ENCODE data around the gene SOCS1.

Gene SOCS1

GRCh38 chr16:11245222-11245737 lies 10.7 kb downstream of the SOCS1 start:
- DNase-seq (ENCODE audit: low read depth), result no peak

GRCh38 chr16:11242658-11243057 lies 13.3 kb downstream of the SOCS1 start:
- DNase-seq (ENCODE audit: low read depth), result no peak

DNA sequence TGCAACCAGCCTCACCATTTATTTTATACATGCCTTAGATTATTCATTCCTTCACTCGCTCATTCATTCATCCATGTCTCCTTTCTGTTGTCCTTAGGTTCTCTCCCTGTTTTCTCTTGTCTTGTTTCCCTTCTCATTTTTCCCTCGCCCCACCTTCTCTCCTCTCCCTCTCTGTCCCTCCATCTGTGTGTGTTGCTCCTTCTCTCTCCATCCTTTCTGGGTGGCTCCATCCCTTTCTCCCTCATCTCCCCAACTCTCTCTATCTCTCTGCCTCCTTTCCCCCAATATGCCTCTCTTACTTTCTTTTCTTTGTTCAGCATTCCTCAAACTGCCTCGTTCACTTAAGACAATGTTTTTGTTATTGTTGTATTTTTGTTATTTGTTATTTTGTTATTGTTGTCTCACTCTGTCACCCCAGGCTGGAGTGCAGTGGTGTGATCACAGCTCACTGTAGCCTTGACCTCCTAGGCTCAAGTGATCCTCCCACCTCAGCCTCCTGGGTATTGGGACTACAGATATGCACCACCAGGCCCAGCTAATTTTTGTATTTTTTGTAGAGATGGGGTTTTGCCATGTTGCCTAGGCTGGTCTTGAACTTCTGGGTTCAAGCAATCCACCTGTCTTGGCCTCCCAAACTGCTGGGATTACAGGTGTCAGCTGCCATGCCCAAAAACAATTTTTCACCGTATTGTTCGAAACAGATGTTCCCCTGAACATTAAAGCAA lies 14.4 kb downstream of the SOCS1 start:
- DNase-seq (ENCODE audit: low read depth), result no peak

GRCh38 chr16:11240636-11241473 lies 15.1 kb downstream of the SOCS1 start:
- no peak for DNase-seq (ENCODE audit: low read depth)

DNA sequence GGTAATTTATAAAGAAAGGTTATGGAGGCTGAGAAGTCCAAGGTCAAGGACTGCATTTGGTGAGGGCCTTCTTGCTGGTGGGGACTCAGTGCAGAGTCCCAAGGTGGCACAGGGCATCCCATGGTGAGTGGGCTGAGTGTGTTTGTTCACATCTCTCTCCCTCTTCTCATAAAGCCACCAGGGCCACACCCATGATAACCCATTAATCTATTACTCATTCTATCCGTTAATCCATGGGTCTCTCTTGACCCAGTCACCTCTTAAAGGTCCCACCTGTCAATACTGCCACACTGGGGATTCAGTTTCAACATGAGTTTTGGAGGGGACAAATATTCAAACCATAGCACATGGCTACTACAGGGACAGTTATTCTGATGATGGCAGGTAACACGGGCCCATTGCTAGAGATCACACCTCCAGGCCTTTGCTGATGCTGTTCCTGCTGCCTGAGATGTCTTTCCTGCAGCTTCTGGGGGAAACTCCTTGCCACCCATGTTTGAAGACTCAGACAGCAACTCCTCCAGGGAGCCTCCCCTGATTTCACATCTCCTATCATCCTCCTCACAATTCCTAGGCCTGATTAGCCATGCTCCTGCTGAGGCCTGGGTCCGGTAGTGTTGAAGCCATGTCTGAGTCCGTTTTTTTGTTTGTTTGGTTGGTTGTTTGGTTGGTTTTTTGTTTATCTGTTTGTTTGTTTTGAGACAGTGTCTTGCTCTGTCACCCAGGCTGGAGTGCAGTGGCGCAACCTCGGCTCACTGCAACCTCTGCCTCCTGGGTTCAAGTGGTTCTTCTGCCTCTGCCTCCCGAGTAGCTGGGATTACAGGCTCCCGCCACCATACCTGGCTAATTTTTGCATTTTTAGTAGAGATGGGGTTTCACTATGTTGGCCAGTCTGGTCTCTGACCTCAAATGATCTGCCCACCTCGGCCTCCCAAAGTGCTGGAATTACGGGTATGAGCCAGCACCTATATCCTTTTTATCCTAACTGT lies 16.1 kb downstream of the SOCS1 start:
- no peak for DNase-seq (ENCODE audit: low read depth)

DNA sequence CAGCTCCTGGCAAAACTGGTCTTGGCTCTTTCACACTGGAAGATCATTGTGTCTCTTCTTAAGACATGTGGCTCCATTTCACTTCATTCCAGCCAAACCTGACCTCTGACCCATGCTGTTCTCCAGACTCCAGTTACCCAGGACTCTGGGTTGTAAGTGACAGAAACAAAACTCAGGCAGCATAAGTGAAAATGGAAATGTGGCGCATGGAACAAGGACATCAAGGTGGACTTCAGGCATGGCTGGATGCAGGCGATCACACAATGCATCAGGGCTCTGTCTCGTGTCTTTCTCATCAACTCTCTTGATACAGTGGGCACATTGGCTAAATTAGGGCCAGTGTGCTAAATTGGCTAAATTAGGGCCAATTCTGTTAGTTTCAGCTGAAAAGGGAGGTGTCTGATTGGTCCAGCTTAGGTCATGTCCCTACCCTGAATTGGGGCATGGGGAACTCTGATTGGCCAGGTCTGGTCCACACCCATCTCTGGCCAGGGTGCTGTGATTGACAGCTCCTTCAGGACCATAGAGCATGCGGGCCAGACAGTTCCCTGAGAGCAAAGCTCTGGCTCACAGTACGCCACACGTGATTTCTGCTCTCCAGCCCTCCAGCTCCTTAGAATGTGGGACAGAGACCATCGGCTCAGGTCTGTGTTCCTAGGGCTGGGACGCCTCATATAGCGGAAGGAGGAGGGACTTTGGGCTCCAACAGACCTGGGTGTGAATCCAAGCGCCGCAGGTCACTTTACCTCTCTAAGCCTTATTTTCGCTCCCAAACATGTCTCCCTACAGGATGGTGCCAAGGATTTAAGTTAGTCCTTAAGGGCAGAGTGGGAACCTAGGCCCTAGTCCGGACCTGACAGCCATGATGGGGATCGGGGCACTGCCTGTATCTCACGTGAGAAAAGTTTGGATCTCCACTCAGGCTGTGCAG lies 17.5 kb downstream of the SOCS1 start:
- DNase-seq (ENCODE audit: low read depth), result no peak

GRCh38 chr16:11236461-11237254 lies 19.3 kb downstream of the SOCS1 start:
- DNase-seq (ENCODE audit: low read depth), result no peak

DNA sequence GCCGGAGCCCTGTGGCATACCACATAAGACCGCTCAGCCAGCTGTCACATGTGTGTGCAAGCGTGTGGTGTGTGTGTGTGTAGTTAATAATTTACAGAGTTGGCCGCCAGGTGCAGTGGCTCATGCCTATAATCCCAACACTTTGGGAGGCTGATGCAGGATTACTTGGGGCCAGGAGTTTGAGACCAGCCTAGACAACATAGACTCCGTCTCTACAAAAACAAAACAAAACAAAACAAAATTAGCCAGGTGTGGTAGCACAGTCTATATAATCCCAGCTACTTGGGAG lies 20.4 kb downstream of the SOCS1 start:
- no peak for DNase-seq (ENCODE audit: low read depth)

GRCh38 chr16:11234884-11235702 lies 20.9 kb downstream of the SOCS1 start:
- no peak for DNase-seq (ENCODE audit: low read depth)

DNA sequence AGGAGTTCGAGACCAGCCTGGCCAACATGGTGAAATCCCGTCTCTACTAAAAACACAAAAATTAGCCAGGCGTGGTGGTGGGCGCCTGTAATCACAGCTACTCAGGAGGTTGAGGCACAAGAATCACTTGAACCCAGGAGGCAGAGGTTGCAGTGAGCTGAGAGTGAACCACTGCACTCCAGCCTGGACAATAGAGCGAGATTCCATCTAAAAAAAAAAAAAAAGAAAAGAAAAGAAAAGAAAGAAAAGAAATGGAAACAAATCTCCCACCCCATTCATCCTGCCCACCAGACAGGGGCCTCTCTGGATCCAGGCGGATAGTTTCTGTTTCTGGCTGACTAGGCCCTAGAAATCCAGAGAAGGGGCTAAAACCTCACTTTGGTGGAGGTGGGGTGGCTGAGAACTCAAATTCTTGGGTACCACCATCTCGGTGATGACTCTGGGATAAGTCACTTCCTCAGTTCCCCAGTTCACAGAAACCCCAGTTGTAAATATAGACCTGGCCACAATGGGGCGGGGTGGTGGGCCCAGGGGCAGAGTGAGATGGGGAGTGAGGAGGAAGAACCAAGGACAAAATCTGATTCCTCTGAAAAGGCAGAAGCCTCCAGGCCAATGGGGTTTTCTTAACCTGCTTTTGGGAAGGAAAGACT lies 22.2 kb downstream of the SOCS1 start:
- DNase-seq (ENCODE audit: low read depth), result no peak

DNA sequence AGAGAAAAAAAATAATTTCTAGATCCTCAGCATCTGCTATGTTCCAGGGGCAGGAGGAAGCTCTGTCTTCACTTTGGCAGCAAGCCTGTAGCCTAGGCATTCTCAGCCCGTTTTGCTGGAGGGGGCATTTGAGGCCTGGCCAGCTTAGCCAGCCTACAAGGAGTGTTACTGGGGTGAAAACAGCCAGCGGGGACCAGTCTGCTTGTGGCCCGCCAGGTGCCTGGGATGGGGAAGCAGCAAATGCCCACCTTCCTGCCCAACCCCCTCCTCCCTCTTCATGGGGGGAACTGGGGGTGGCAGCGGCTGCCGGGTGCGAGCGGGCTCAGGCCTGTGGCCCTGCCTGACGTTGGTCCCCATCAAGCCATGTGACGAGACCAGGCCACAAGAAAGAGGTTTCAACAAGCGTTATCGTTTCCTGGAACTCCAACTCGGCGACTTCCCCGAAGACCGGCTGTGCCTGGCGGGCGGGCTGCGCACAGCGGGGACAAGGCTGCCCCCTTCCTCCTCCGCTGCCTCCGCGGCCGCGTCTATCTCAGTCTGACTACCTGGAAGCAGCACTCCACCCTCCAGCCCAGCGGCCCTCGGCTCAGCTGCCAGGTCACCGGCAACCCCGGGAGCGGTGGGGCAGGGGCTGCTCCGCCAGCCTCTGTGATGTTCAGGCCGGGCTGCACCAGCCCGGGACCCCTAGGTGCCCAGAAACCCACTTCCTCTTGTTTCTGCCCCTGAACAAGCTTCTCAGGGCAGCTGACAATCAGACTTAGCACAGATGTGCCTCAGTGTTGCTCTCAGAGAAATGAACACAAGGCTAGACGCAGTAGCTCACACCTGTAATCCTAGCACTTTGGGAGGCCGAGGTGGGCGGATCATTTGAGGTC lies 22.9 kb downstream of the SOCS1 start:
- no peak for DNase-seq (ENCODE audit: low read depth)

- no peak for DNase-seq (ENCODE audit: low read depth)
Measured at GRCh38 chr16:11232302-11232851, 23.6 kb downstream of the SOCS1 start.

GRCh38 chr16:11231367-11231970 lies 24.5 kb downstream of the SOCS1 start:
- no peak for DNase-seq (ENCODE audit: low read depth)

- DNase-seq (ENCODE audit: low read depth), result no peak
Measured at GRCh38 chr16:11229906-11230305, 26.1 kb downstream of the SOCS1 start.

GRCh38 chr16:11229432-11229831 lies 26.6 kb downstream of the SOCS1 start:
- DNase-seq (ENCODE audit: low read depth), result no peak

- DNase-seq (ENCODE audit: low read depth), result no peak
Measured at GRCh38 chr16:11225677-11226549, 30.1 kb downstream of the SOCS1 start.
